Aortic smooth muscle cell (primary cell): Measurements from ENCODE around the gene ANKFN1. TPM values are rescaled to one million over a fixed set of nuclear protein-coding genes. Genes with fewer than 3 reads are reported as not detected.

ENCODE experiments used
- total RNA-seq: library from RNA; depleted of rRNA; stranded (reverse); fragments of >200 nt; gene quantifications from 2 replicates; pipeline ENCODE4 v1.2.3, GENCODE V29; 2014

The ANKFN1 gene, protein sequence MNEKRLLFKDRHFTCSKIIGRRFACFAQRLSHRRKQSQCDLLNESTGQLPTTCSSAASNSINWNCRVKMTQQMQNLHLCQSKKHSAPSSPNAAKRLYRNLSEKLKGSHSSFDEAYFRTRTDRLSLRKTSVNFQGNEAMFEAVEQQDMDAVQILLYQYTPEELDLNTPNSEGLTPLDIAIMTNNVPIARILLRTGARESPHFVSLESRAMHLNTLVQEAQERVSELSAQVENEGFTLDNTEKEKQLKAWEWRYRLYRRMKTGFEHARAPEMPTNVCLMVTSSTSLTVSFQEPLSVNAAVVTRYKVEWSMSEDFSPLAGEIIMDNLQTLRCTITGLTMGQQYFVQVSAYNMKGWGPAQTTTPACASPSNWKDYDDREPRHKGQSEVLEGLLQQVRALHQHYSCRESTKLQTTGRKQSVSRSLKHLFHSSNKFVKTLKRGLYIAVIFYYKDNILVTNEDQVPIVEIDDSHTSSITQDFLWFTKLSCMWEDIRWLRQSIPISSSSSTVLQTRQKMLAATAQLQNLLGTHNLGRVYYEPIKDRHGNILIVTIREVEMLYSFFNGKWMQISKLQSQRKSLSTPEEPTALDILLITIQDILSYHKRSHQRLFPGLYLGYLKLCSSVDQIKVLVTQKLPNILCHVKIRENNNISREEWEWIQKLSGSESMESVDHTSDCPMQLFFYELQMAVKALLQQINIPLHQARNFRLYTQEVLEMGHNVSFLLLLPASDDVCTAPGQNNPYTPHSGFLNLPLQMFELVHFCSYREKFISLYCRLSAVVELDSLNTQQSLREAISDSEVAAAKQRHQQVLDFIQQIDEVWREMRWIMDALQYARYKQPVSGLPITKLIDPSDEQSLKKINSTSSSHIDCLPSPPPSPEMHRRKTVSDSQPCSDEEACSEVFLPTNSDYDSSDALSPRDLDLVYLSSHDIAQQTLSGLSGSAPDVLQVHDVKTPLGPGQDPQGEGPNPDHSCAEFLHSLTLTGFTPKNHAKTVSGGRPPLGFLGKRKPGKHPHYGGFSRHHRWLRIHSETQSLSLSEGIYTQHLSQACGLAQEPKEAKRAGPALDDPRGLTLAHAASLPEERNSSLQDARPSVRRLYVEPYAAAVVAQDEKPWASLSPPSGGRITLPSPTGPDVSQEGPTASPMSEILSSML
- total RNA-seq: 0.19 and 0.26 TPM in 2 replicates

DNA sequence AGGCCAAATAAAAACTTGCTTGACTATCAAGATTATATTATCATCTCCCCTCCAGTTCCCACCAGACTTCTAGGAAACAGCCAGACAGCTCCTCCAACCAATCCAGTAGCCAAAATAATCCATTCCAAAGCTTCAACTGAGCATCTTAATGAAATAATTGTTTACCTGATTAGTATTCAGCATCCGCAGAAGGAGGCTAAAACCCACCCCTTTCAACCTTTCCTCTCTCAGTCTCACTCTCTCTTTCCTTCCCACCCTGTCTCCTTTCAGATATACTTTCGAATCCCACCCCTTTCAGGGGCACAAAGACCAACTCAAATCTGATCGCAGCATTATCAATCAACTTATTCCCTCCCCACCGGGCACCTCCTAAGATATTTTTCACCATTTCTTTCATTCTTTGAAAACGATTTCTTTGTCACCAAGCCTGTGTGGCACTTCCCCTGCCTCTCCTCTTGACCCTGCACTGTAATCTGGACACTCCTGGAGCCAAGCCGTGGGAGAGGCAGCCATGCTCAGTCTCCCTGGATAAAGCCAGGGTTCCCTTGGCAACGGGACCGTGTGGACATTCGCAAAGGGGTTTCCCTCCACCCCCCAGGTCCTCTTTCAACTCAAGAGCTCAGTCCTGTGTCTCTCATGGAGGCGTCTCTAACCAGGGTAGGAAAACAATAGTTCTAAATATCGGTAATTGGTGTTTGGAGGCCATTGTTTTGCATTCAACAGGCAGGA is at the start of gene ANKFN1:
Gene ANKFN1, plus strand, starts transcription at position 602 of the 729 bp plus-strand sequence. CDS start 59,193 bp downstream, outside the sequence.

